ENCODE measurements around the gene NSL1. TPM values are rescaled to one million over a fixed set of nuclear protein-coding genes. Genes with fewer than 3 reads are reported as not detected.
A peak's percentile ranks its signal among the peaks of the same experiment; 100 is the strongest.

Gene NSL1
- total and polyA plus RNA-seq, 9 of the 15 experiments (the other 6 are each of a cell fraction or from before 2014, with no cell fraction given) = 53.5 to 108 (median 59.1) TPM

GRCh38 chr1:212678456-212679410 is 112.8 kb downstream of the NSL1 start (continued):
- TF ChIP-seq SRSF9 (IDR thresholded peaks at IDR 0.05; ENCODE audit: borderline replicate concordance, low read depth, low read length) = no peak

- H3K4me1 ChIP-seq (replicated peaks in 1 of 2; ENCODE audit: control insufficient read depth in 2 of 2, insufficient read depth in 2 of 2, low read length in 2 of 2) = peaks cover 0 to 6% of the 10 kb centered on the region in 2 experiments; a peak in 2 of 5 replicates
- BruUV-seq (replicated peaks) = no TSS peak
- no peaks in the 10 kb centered on the region for H3K9me3 ChIP-seq (replicated peaks; ENCODE audit: control insufficient read depth, insufficient read depth, low read depth, low read length)
- no peak for FAIRE-seq
- WGBS (ENCODE audit: insufficient coverage, low coverage, missing lambda C conversion rate) = 19% methylated on average over 4 of the region's 4 CpGs
- peaks cover 2 to 20% of the 10 kb centered on the region in 2 experiments; a peak in 4 of 5 replicates for H3K27me3 ChIP-seq (ENCODE audit: control insufficient read depth in 2 of 2, insufficient read depth in 2 of 2, low read length in 2 of 2)
- in situ Hi-C loops (cut with MboI) = no loop called here
- no peak overlapping the region for H3K4me3 ChIP-seq
- H3K4me2 ChIP-seq (ENCODE audit: insufficient read depth, low read length) = no peak overlapping the region
- TF ChIP-seq TBP (optimal IDR thresholded peaks at IDR 0.05; ENCODE audit: low read depth, low read length) (no peak), PCBP2 (IDR thresholded peaks at IDR 0.05; ENCODE audit: low read depth, low read length, poor library complexity, severe bottlenecking) (no peak), REST (IDR thresholded peaks at IDR 0.05; ENCODE audit: borderline replicate concordance) (peak; percentile 22; the same call in 1 of the 2 replicates), REST (CRISPR knock-in tag; IDR thresholded peaks at IDR 0.05; ENCODE audit: low read depth) (no peak)
- H3K36me3 ChIP-seq (ENCODE audit: control insufficient read depth, insufficient read depth, low read length) = no peaks in the 10 kb centered on the region
- DNase-seq (ENCODE audit: extremely low read depth in 1 of 4, low spot score in 3 of 4) = no peak
- peak; percentile 22; the same call in 1 of the 3 replicates for ATAC-seq
- intact Hi-C loops (cut with micrococcal nuclease) = no loop called here
- H3K9me1 ChIP-seq (ENCODE audit: control insufficient read depth, insufficient read depth, low read length) = no peaks in the 10 kb centered on the region
- H3K9ac ChIP-seq (ENCODE audit: insufficient read depth in 1 of 2, low read depth in 2 of 2, low read length in 2 of 2) = no peak overlapping the region
- no peaks in the 10 kb centered on the region for H4K20me1 ChIP-seq (replicated peaks; ENCODE audit: control insufficient read depth, insufficient read depth, low read length)
- ChIA-PET CTCF (ENCODE audit: low intra/inter-chr PET ratio) (no interaction called here), POLR2A (interaction anchor here (0.5 to 1.8 kb wide), 6 partner anchors 10 to 266 kb away, joined by 3 to 5 read pairs (median 4); no protein-coding TSS in a partner anchor)
- H2AFZ ChIP-seq (ENCODE audit: low read depth, low read length) = no peak overlapping the region
- no peaks in the 10 kb centered on the region for H3K79me2 ChIP-seq (ENCODE audit: control insufficient read depth, insufficient read depth, low read length)
- no peak overlapping the region for H3K27ac ChIP-seq (ENCODE audit: extremely low read depth, low read depth, low read length)
Measured at GRCh38 chr1:212677573-212677972, 114.0 kb downstream of the NSL1 start.

Measured in K562 (cell line).